IMR-90 (cell line): Measurements from ENCODE around the gene LHX5. TPM values are rescaled to one million over a fixed set of nuclear protein-coding genes. Genes with fewer than 3 reads are reported as not detected.

ENCODE experiments used
- ATAC-seq: fragments of 200-7000 bp; cut with Tn5 transposase; 2 replicates; pipeline ENCODE4 v1.9.1; 2020; ENCODE audit warnings: low read depth, mild to moderate bottlenecking, moderate library complexity
- BruUV-seq: library from RNA; stranded (reverse); fragments of 400-500 nt; replicated peaks from 2 replicates; lab custom pipeline; 2021; lab: Mats Ljungman, UMichigan
- CTCF ChIA-PET: fragments of 300-600 bp; formaldehyde crosslinking; extraction: SDS; loops from one replicate; lab custom pipeline; 2021; ENCODE audit warnings: antibody characterized with exemption; lab: Yijun Ruan, JAX
- POLR2A ChIA-PET: fragments of 300-600 bp; sonication (Branson Sonifier 250); formaldehyde crosslinking; loops from one replicate; lab custom pipeline; 2022; ENCODE audit warnings: antibody characterized with exemption; ENCODE audit not compliant: unreplicated experiment; lab: Charles Lee
- DNase-seq: peaks from one replicate; pipeline ENCODE4 v3.0.0; 2013
- H2AFZ ChIP-seq: replicated peaks from 2 replicates; pipeline ENCODE3; 2013; ENCODE audit warnings: low read length, mild to moderate bottlenecking; ENCODE audit not compliant: poor library complexity
- H2AK5ac ChIP-seq: 2 replicates; pipeline ENCODE4 v1.6.1; 2013; ENCODE audit warnings: low read depth, low read length, inconsistent platforms
- H2AK9ac ChIP-seq: replicated peaks from 2 replicates; pipeline ENCODE3; 2013; ENCODE audit warnings: mild to moderate bottlenecking, low read depth, low read length, moderate library complexity; ENCODE audit not compliant: poor library complexity
- H2BK120ac ChIP-seq: 2 replicates; pipeline ENCODE4 v1.6.1; 2013; ENCODE audit warnings: low read depth, low read length, inconsistent platforms
- H2BK15ac ChIP-seq: 3 replicates; pipeline ENCODE4 v1.6.1; 2013; ENCODE audit warnings: low read depth, low read length, inconsistent platforms
- H2BK20ac ChIP-seq: 2 replicates; pipeline ENCODE4 v1.6.1; 2013; ENCODE audit warnings: low read depth, mild to moderate bottlenecking, inconsistent platforms, low read length, moderate library complexity
- H2BK5ac ChIP-seq: 2 replicates; pipeline ENCODE4 v1.6.1; 2013; ENCODE audit warnings: mild to moderate bottlenecking, low read depth, low read length, inconsistent platforms; ENCODE audit not compliant: poor library complexity, severe bottlenecking
- H3K14ac ChIP-seq: replicated peaks from 2 replicates; pipeline ENCODE4 v1.6.1; 2013; ENCODE audit warnings: low read depth, low read length, inconsistent platforms
- H3K18ac ChIP-seq: 2 replicates; pipeline ENCODE4 v1.6.1; 2013; ENCODE audit warnings: low read depth, low read length, control low read depth
- H3K23ac ChIP-seq: 2 replicates; pipeline ENCODE4 v1.6.1; 2013; ENCODE audit warnings: low read depth, low read length, inconsistent platforms
- H3K27ac ChIP-seq: 2 replicates; pipeline ENCODE4 v1.5.1; 2013; ENCODE audit warnings: mild to moderate bottlenecking, control low read depth, low read length; ENCODE audit not compliant: insufficient read depth
- H3K27me3 ChIP-seq: 2 replicates; pipeline ENCODE4 v1.6.1; 2013; ENCODE audit warnings: low read length; ENCODE audit not compliant: control insufficient read depth, insufficient read depth
- H3K36me3 ChIP-seq: 2 replicates; pipeline ENCODE4 v1.6.1; 2013; ENCODE audit warnings: low read length, mixed read lengths; ENCODE audit not compliant: control insufficient read depth, insufficient read depth
- H3K4ac ChIP-seq: 2 replicates; pipeline ENCODE4 v1.6.1; 2013; ENCODE audit warnings: low read depth, low read length, inconsistent platforms
- H3K4me1 ChIP-seq: 2 replicates; pipeline ENCODE4 v1.6.1; 2013; ENCODE audit warnings: low read length, mixed read lengths; ENCODE audit not compliant: control insufficient read depth, insufficient read depth
- H3K4me2 ChIP-seq: 2 replicates; pipeline ENCODE4 v1.6.1; 2013; ENCODE audit warnings: low read depth, mild to moderate bottlenecking, control low read depth, low read length, moderate library complexity
- H3K4me3 ChIP-seq: 2 replicates; pipeline ENCODE4 v1.5.1; 2013; ENCODE audit warnings: low read depth, mild to moderate bottlenecking, control low read depth, low read length, moderate library complexity; ENCODE audit not compliant: insufficient read depth
- H3K56ac ChIP-seq: 2 replicates; pipeline ENCODE4 v1.6.1; 2013; ENCODE audit warnings: low read length, inconsistent platforms; ENCODE audit not compliant: insufficient read depth; ENCODE audit errors: extremely low read depth
- H3K79me1 ChIP-seq, 2 experiments: 2 replicates each; pipeline ENCODE4 v1.6.1; 2013; ENCODE audit warnings: low read length in 2 of 2, inconsistent platforms in 1 of 2, low read depth in 1 of 2
- H3K9ac ChIP-seq: 2 replicates; pipeline ENCODE4 v1.6.1; 2013; ENCODE audit warnings: low read depth, low read length, control low read depth
- H3K9me1 ChIP-seq: 2 replicates; pipeline ENCODE4 v1.6.1; 2013; ENCODE audit warnings: low read length, inconsistent platforms; ENCODE audit not compliant: insufficient read depth
- H3K9me3 ChIP-seq: 2 replicates; pipeline ENCODE4 v1.6.1; 2013; ENCODE audit warnings: low read length; ENCODE audit not compliant: control insufficient read depth, insufficient read depth
- H4K20me1 ChIP-seq: 2 replicates; pipeline ENCODE4 v1.6.1; 2013; ENCODE audit warnings: low read length, inconsistent platforms; ENCODE audit not compliant: insufficient read depth
- H4K5ac ChIP-seq: 2 replicates; pipeline ENCODE4 v1.6.1; 2013; ENCODE audit warnings: mild to moderate bottlenecking, low read depth, low read length, control low read depth
- H4K8ac ChIP-seq, 2 experiments: 2 replicates each; pipeline ENCODE4 v1.6.1; 2013; ENCODE audit warnings: low read depth in 2 of 2, low read length in 2 of 2, control low read depth in 1 of 2, inconsistent platforms in 1 of 2
- H4K91ac ChIP-seq: 2 replicates; pipeline ENCODE4 v1.6.1; 2013; ENCODE audit warnings: low read depth, low read length, inconsistent platforms; ENCODE audit not compliant: insufficient read depth
- CEBPB ChIP-seq: IDR thresholded peaks from 2 replicates; pipeline ENCODE4 v1.6.1; 2012; ENCODE audit warnings: low read depth, low read length, improper control_type of control experiment
- ELK1 ChIP-seq: fragments of 150-350 bp; IDR thresholded peaks from 2 replicates; pipeline ENCODE4 v1.6.1; 2016; ENCODE audit warnings: low read depth, mild to moderate bottlenecking, low read length, moderate library complexity, borderline replicate concordance
- MXI1 ChIP-seq: IDR thresholded peaks from 2 replicates; pipeline ENCODE4 v1.6.1; 2012; ENCODE audit warnings: low read depth, mild to moderate bottlenecking, low read length, moderate library complexity, borderline replicate concordance
- RCOR1 ChIP-seq: IDR thresholded peaks from 2 replicates; pipeline ENCODE4 v1.6.1; 2012; ENCODE audit warnings: mild to moderate bottlenecking, low read length, improper control_type of control experiment; ENCODE audit not compliant: insufficient replicate concordance
- SMC3 ChIP-seq: fragments of 150-350 bp; IDR thresholded peaks from 2 replicates; pipeline ENCODE4 v1.6.1; 2016; ENCODE audit warnings: low read depth, mild to moderate bottlenecking, antibody characterized with exemption, low read length, moderate library complexity
- WGBS, 2 experiments: methylation state at CpG; one replicate each; pipeline versions ENCODE4 v1.1.5 to v1.1.7; 2013; ENCODE audit warnings: missing lambda C conversion rate in 2 of 2; ENCODE audit not compliant: insufficient read length in 1 of 2; ENCODE audit errors: extremely low coverage in 2 of 2; 5-methylcytosine and 5-hydroxymethylcytosine counted together
- dilution Hi-C: fragments of 300-500 bp; cut with HindIII; formaldehyde crosslinking; loops from one replicate; pipeline ENCODE4 v1.14.3; 2018; ENCODE audit warnings: low sequenced_read_pairs; ENCODE audit not compliant: unreplicated experiment
- in situ Hi-C: fragments of 300-500 bp; cut with MboI; formaldehyde crosslinking; loops from 3 replicates; pipeline ENCODE4 v1.14.3; 2019; ENCODE audit warnings: low sequenced_read_pairs, inconsistent platforms, mixed read lengths
- intact Hi-C: fragments of 100-400 bp; cut with micrococcal nuclease; formaldehyde crosslinking; loops from 2 replicates; pipeline ENCODE4 v1.10.0; 2022
- polyA plus RNA-seq, 3 experiments: library from polyadenylated mRNA; depleted of rRNA; stranded (reverse); fragments of >200 nt; gene quantifications; 2 replicates each; pipeline ENCODE4 v1.2.3, GENCODE V29; 2012; ENCODE audit warnings: low replicate concordance in 1 of 3
- total RNA-seq: library from RNA; depleted of rRNA; stranded (reverse); fragments of >200 nt; gene quantifications from 2 replicates; pipeline ENCODE4 v1.2.3, GENCODE V29; 2012

The LHX5 gene
- total and polyA plus RNA-seq, 2 of the 4 experiments (the other 2 are of a cell fraction): not detected

GRCh38 chr12:113488322-113488721, 16.7 kb upstream of the LHX5 start:
- H3K9ac ChIP-seq: no peak overlapping the region
- H4K20me1 ChIP-seq: no peaks in the 10 kb centered on the region
- in situ Hi-C loops (no loop called here), intact Hi-C loops (no loop called here), dilution Hi-C loops (no loop called here)
- H2BK5ac ChIP-seq: no peak overlapping the region
- H3K4me1 ChIP-seq: no peaks in the 10 kb centered on the region
- H2AFZ ChIP-seq: no peak overlapping the region
- no peak for TF ChIP-seq MXI1
- no peak for TF ChIP-seq CEBPB
- no peak for TF ChIP-seq ELK1
- TF ChIP-seq RCOR1: no peak
- no peak for TF ChIP-seq SMC3
- H4K8ac ChIP-seq: no peak overlapping the region
- H4K5ac ChIP-seq: no peak overlapping the region
- H3K36me3 ChIP-seq: no peaks in the 10 kb centered on the region
- no peak overlapping the region for H2BK20ac ChIP-seq
- H3K56ac ChIP-seq: no peak overlapping the region
- H3K27ac ChIP-seq: no peak overlapping the region
- H2BK15ac ChIP-seq: no peak overlapping the region
- no peaks in the 10 kb centered on the region; the same call in 1 of the 2 replicates for H3K27me3 ChIP-seq
- DNase-seq: no peak
- H4K91ac ChIP-seq: no peak overlapping the region
- WGBS, 2 experiments: 80% methylated on average over 1 of the region's 3 CpGs; no CpG with 5 or more reads in 1 of the 2 experiments
- no peaks in the 10 kb centered on the region for H3K79me1 ChIP-seq
- BruUV-seq: no TSS peak
- H3K9me1 ChIP-seq: no peaks in the 10 kb centered on the region
- no peak overlapping the region for H3K14ac ChIP-seq
- ChIA-PET CTCF (no interaction called here), POLR2A (no interaction called here)
- H3K18ac ChIP-seq: no peak overlapping the region
- no peaks in the 10 kb centered on the region for H3K9me3 ChIP-seq
- H2AK5ac ChIP-seq: no peak overlapping the region
- H2BK120ac ChIP-seq: no peak overlapping the region
- H3K4ac ChIP-seq: no peak overlapping the region
- no peak for ATAC-seq
- H3K23ac ChIP-seq: no peak overlapping the region
- no peak overlapping the region for H3K4me2 ChIP-seq
- H2AK9ac ChIP-seq: no peak overlapping the region
- no peak overlapping the region for H3K4me3 ChIP-seq
